DND-41 (cell line): ENCODE data around the gene VSX2.

Source experiments
- CTCF ChIP-seq: IDR thresholded peaks from 2 replicates; pipeline ENCODE4 v1.5.1; 2012; ENCODE audit warnings: borderline replicate concordance, low read length, moderate library complexity, mild to moderate bottlenecking; ENCODE audit not compliant: poor library complexity, severe bottlenecking; ENCODE audit errors: extremely low read depth
- EZH2 ChIP-seq: IDR thresholded peaks from 3 replicates; pipeline ENCODE4 v1.6.1; 2012; ENCODE audit warnings: borderline replicate concordance, low read depth, mild to moderate bottlenecking, moderate library complexity, low read length, inconsistent platforms; ENCODE audit not compliant: severe bottlenecking

- TF ChIP-seq CTCF (no peak), EZH2 (peak; percentile 37)
These were observed 18.9 kb downstream of the VSX2 start for GRCh38 chr14:74257941-74258763.
